Activated CD4-positive, alpha-beta T cell treated with anti-CD3 and anti-CD28 coated beads for 1 hour (primary cell): Measurements from ENCODE around the gene PPP2R3B.
"Not testable (repeated sequence)": the region's sequence is repeated elsewhere in the genome, so short reads cannot be mapped to it uniquely, and the experiment has no call there.

Source experiments
- DNase-seq: peaks from one replicate; pipeline ENCODE4 v3.0.0-alpha.2; 2020

Gene PPP2R3B

GRCh38 chrX:404656-405055 lies 17.9 kb upstream of the PPP2R3B start:
- DNase-seq: no peak

GRCh38 chrX:402857-403256 lies 16.1 kb upstream of the PPP2R3B start:
- no peak for DNase-seq

- no peak for DNase-seq
Observed at GRCh38 chrX:400258-400657, 13.6 kb upstream of the PPP2R3B start.

GRCh38 chrX:397575-397974 lies 10.9 kb upstream of the PPP2R3B start:
- no peak for DNase-seq

GRCh38 chrX:394830-395229 lies 8.1 kb upstream of the PPP2R3B start:
- DNase-seq: no peak

- no peak for DNase-seq
Observed at GRCh38 chrX:392575-392846, 5.8 kb upstream of the PPP2R3B start.

- no peak for DNase-seq
Observed at GRCh38 chrX:391717-392574, 5.2 kb upstream of the PPP2R3B start.

GRCh38 chrX:390459-390858 lies 3.8 kb upstream of the PPP2R3B start:
- DNase-seq: no peak

GRCh38 chrX:389021-389441 lies 2.3 kb upstream of the PPP2R3B start:
- no peak for DNase-seq

GRCh38 chrX:387729-388128 lies 1.0 kb upstream of the PPP2R3B start:
- DNase-seq: no peak

- DNase-seq: no peak
Observed at GRCh38 chrX:386239-386767, 404 bp downstream of the PPP2R3B start.

- not testable (repeated sequence) for DNase-seq
Observed at GRCh38 chrX:385736-386135, 971 bp downstream of the PPP2R3B start.

GRCh38 chrX:384861-385260 lies 1.8 kb downstream of the PPP2R3B start:
- DNase-seq: no peak

- DNase-seq: no peak
Observed at GRCh38 chrX:378443-378842, 8.3 kb downstream of the PPP2R3B start.

GRCh38 chrX:376206-376605 lies 10.5 kb downstream of the PPP2R3B start:
- not testable (repeated sequence) for DNase-seq

GRCh38 chrX:375181-376036 lies 11.3 kb downstream of the PPP2R3B start:
- DNase-seq: no peak

- DNase-seq: no peak
Observed at GRCh38 chrX:374596-374995, 12.1 kb downstream of the PPP2R3B start.

- DNase-seq: no peak
Observed at GRCh38 chrX:373641-374471, 12.9 kb downstream of the PPP2R3B start.

- DNase-seq: no peak
Observed at GRCh38 chrX:372856-373640, 13.7 kb downstream of the PPP2R3B start.

GRCh38 chrX:371907-372306 lies 14.8 kb downstream of the PPP2R3B start:
- no peak for DNase-seq

- DNase-seq: no peak
Observed at GRCh38 chrX:370963-371745, 15.6 kb downstream of the PPP2R3B start.
